Liver (tissue), 9 donors: ENCODE measurements around the gene TMOD4. TPM values are rescaled to one million over a fixed set of nuclear protein-coding genes. Genes with fewer than 3 reads are reported as not detected.

Source experiments
- DNase-seq: peaks from one replicate; pipeline ENCODE4 v3.0.0-alpha.2; 2017; ENCODE audit warnings: low spot score
- H3K27ac ChIP-seq, 2 donors: one replicate each; pipeline ENCODE4 v1.7.0; 2013; ENCODE audit warnings: inconsistent platforms in 2 of 2, low read length in 2 of 2, control low read depth in 1 of 2, low read depth in 1 of 2, mild to moderate bottlenecking in 1 of 2
- H3K27me3 ChIP-seq, 4 donors: one replicate each; pipeline versions ENCODE4 v1.6.1 to v1.7.0; 2013; ENCODE audit warnings: low read length in 3 of 4, inconsistent platforms in 1 of 4, mild to moderate bottlenecking in 1 of 4, moderate library complexity in 1 of 4; ENCODE audit not compliant: control insufficient read depth in 4 of 4, insufficient read depth in 4 of 4
- H3K36me3 ChIP-seq, 4 donors: one replicate each; pipeline versions ENCODE4 v1.6.1 to v1.7.0; 2013; ENCODE audit warnings: low read length in 3 of 4, mild to moderate bottlenecking in 3 of 4, low read depth in 1 of 4, moderate library complexity in 1 of 4; ENCODE audit not compliant: control insufficient read depth in 4 of 4, insufficient read depth in 3 of 4
- H3K4me1 ChIP-seq, 4 donors: one replicate each; pipeline versions ENCODE4 v1.6.1 to v1.7.0; 2013; ENCODE audit warnings: low read length in 3 of 4, mild to moderate bottlenecking in 3 of 4, moderate library complexity in 1 of 4; ENCODE audit not compliant: control insufficient read depth in 4 of 4, insufficient read depth in 4 of 4
- H3K4me3 ChIP-seq, 3 donors: one replicate each; pipeline versions ENCODE4 v1.6.1 to v1.7.0; 2013; ENCODE audit warnings: low read length in 3 of 3, control low read depth in 1 of 3, low read depth in 1 of 3, mild to moderate bottlenecking in 1 of 3
- H3K9ac ChIP-seq, 2 donors: one replicate each; pipeline ENCODE4 v1.7.0; 2013; ENCODE audit warnings: low read length in 2 of 2, mild to moderate bottlenecking in 2 of 2, moderate library complexity in 2 of 2, control low read depth in 1 of 2, low read depth in 1 of 2
- H3K9me3 ChIP-seq, 4 donors: one replicate each; pipeline versions ENCODE4 v1.6.1 to v1.7.0; 2013; ENCODE audit warnings: low read length in 3 of 4; ENCODE audit not compliant: control insufficient read depth in 4 of 4
- EGR1 ChIP-seq, 2 donors: IDR thresholded peaks; 2 replicates each; pipeline ENCODE4 v1.6.1; 2016 to 2018; ENCODE audit warnings: antibody characterized with exemption in 2 of 2, low read depth in 2 of 2
- FOXA1 ChIP-seq: IDR thresholded peaks from 2 replicates; pipeline ENCODE4 v1.6.1; 2016; ENCODE audit warnings: antibody characterized with exemption
- FOXA2 ChIP-seq: IDR thresholded peaks from 2 replicates; pipeline ENCODE4 v1.6.1; 2016; ENCODE audit warnings: antibody characterized with exemption
- GABPA ChIP-seq, 2 donors: IDR thresholded peaks in 1 of 2; conservative IDR thresholded peaks in 1 of 2; 2 replicates each; pipeline ENCODE4 v1.6.1; 2016; ENCODE audit warnings: antibody characterized with exemption in 2 of 2, mild to moderate bottlenecking in 1 of 2, moderate library complexity in 1 of 2
- HNF4A ChIP-seq, 2 donors: conservative IDR thresholded peaks; 2 replicates each; pipeline ENCODE4 v1.6.1; 2016; ENCODE audit warnings: antibody characterized with exemption in 2 of 2, mild to moderate bottlenecking in 2 of 2
- HNF4G ChIP-seq: IDR thresholded peaks from 2 replicates; pipeline ENCODE4 v1.6.1; 2016; ENCODE audit warnings: antibody characterized with exemption
- JUND ChIP-seq, 2 donors: IDR thresholded peaks; 2 replicates each; pipeline ENCODE4 v1.6.1; 2016; ENCODE audit warnings: antibody characterized with exemption in 2 of 2
- NR2F2 ChIP-seq: IDR thresholded peaks from 2 replicates; pipeline ENCODE4 v1.6.1; 2016; ENCODE audit warnings: antibody characterized with exemption
- SP1 ChIP-seq: IDR thresholded peaks from 2 replicates; pipeline ENCODE4 v1.6.1; 2018; ENCODE audit warnings: antibody characterized with exemption, mild to moderate bottlenecking
- TAF1 ChIP-seq: conservative IDR thresholded peaks from 2 replicates; pipeline ENCODE4 v1.6.1; 2016; ENCODE audit warnings: antibody characterized with exemption, mild to moderate bottlenecking
- YY1 ChIP-seq: IDR thresholded peaks from 2 replicates; pipeline ENCODE4 v1.6.1; 2016; ENCODE audit warnings: antibody characterized with exemption, mild to moderate bottlenecking
- WGBS: extraction: QIAGEN DNeasy Blood & Tissue Kit; methylation state at CpG from one replicate; pipeline ENCODE4 v1.1.7; 2013; 5-methylcytosine and 5-hydroxymethylcytosine counted together
- polyA plus RNA-seq, 2 donors: library from polyadenylated mRNA; stranded (reverse) in 1 of 2; unstranded in 1 of 2; fragments of 200-250 nt in 1 of 2; fragments of >200 nt in 1 of 2; fragmentation: Nextera tagmentation in 1 of 2; extraction: Ambion mirVana in 1 of 2; gene quantifications; one replicate each; pipeline versions ENCODE4 v1.2.1 to v1.2.3, GENCODE V29; 2013 to 2015
- total RNA-seq, 2 donors: library from RNA; depleted of rRNA; stranded (reverse); fragments of >200 nt; gene quantifications; one replicate each; pipeline ENCODE4 v1.2.3, GENCODE V29; 2014
- TF ChIP-seq, protein P1 (sequence below): fragments of 150-350 bp; IDR thresholded peaks from 2 replicates; pipeline ENCODE4 v1.5.1; 2017; ENCODE audit warnings: improper control_type of control experiment, low read depth, low read length; ENCODE audit not compliant: missing input control
- TF ChIP-seq, protein P2 (sequence below): IDR thresholded peaks from 2 replicates; pipeline ENCODE4 v1.6.1; 2016; ENCODE audit warnings: antibody characterized with exemption
- TF ChIP-seq, protein P3 (sequence below): IDR thresholded peaks from 2 replicates; pipeline ENCODE4 v1.6.1; 2016; ENCODE audit warnings: antibody characterized with exemption
- TF ChIP-seq, protein P4 (sequence below): IDR thresholded peaks from 2 replicates; pipeline ENCODE4 v1.6.1; 2016; ENCODE audit warnings: antibody characterized with exemption
- TF ChIP-seq, protein P5 (sequence below): IDR thresholded peaks from 2 replicates; pipeline ENCODE4 v1.6.1; 2016; ENCODE audit warnings: antibody characterized with exemption, mild to moderate bottlenecking
- donor health status: healthy.
- donor health status: healthy.
- donor health status: healthy.
- donor health status: healthy.
- donor health status: healthy.

TMOD4 gene
- not detected for total RNA-seq
- not detected for polyA plus RNA-seq

DNA sequence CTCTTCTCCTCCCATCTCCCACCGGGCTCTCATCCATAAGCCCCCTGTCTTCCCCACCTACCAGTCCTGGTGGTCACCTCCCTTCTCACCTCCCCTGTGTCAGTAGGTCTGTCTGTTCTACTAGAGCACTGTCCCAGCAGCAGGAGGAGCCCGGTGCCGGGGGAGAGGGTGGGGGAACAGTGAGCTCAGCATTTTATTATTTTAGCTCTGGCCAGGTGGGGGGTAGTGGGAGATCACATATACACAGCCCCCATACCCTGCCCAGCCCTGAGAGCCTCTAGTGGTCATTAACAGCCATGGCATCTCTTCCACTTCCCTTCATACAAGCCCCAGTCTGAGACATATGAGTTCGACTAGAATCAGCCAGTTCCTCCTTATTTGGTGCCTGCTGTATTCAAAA, at the start of gene TMOD4:
Gene TMOD4, minus strand, starts transcription at position 119 of the 400 bp plus-strand sequence. CDS start 1,106 bp downstream, outside the sequence.
- no peak within 1 kb of the TSS for H3K27ac ChIP-seq
- H3K27me3 ChIP-seq: no peaks in the 10 kb centered on the region
- DNase-seq: no peak
- H3K36me3 ChIP-seq: peaks cover 7 to 62% (median 29%) of the 10 kb centered on the region in 4 donors
- WGBS: 72% methylated on average over 4 of the region's 4 CpGs
- H3K9ac ChIP-seq: no peak within 1 kb of the TSS
- H3K9me3 ChIP-seq: no peaks in the 10 kb centered on the region
- H3K4me3 ChIP-seq: no peak within 1 kb of the TSS
- no peak for TF ChIP-seq JUND (IDR thresholded peaks at IDR 0.05)
- TF ChIP-seq, protein P1, sequence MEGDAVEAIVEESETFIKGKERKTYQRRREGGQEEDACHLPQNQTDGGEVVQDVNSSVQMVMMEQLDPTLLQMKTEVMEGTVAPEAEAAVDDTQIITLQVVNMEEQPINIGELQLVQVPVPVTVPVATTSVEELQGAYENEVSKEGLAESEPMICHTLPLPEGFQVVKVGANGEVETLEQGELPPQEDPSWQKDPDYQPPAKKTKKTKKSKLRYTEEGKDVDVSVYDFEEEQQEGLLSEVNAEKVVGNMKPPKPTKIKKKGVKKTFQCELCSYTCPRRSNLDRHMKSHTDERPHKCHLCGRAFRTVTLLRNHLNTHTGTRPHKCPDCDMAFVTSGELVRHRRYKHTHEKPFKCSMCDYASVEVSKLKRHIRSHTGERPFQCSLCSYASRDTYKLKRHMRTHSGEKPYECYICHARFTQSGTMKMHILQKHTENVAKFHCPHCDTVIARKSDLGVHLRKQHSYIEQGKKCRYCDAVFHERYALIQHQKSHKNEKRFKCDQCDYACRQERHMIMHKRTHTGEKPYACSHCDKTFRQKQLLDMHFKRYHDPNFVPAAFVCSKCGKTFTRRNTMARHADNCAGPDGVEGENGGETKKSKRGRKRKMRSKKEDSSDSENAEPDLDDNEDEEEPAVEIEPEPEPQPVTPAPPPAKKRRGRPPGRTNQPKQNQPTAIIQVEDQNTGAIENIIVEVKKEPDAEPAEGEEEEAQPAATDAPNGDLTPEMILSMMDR: peak; percentile 35
- no peaks in the 10 kb centered on the region for H3K4me1 ChIP-seq

DNA sequence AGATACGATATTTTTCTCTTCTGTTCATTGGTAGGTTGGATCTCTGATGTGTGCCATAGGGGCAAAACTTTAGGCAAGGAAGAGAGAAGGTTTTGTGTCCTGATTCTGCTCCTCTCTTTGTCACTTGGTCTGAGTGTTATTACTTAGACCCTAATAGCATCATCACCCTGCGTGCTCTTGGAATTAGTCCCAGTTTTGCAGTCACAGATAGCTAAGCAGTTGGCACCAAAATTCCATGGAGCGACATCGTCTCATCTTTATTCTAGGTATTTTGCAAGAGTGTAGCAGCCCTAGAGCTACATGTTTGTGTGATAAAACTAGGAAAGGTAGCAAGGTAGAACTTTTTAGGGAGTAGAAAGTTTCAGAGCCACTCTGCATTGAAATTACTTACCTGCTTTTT, 46.3 kb upstream of the TMOD4 start:
- Histone ChIP-seq H3K9me3 (no peaks in the 10 kb centered on the region), H3K4me1 (no peaks in the 10 kb centered on the region), H3K9ac (no peak overlapping the region), H3K4me3 (no peak overlapping the region), H3K36me3 (peaks cover 4 to 14% (median 8%) of the 10 kb centered on the region in 4 donors), H3K27me3 (no peaks in the 10 kb centered on the region), H3K27ac (no peak overlapping the region)
- DNase-seq: no peak
- 68% methylated on average over 4 of the region's 4 CpGs for WGBS
- no peak for TF ChIP-seq FOXA2
- no peak for TF ChIP-seq EGR1 (IDR thresholded peaks at IDR 0.05; ENCODE audit: low read depth in 2 of 2)
- TF ChIP-seq SP1: no peak
- no peak for TF ChIP-seq HNF4G
- TF ChIP-seq, protein P2, sequence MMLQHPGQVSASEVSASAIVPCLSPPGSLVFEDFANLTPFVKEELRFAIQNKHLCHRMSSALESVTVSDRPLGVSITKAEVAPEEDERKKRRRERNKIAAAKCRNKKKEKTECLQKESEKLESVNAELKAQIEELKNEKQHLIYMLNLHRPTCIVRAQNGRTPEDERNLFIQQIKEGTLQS: no peak
- TF ChIP-seq GABPA (IDR thresholded peaks at IDR 0.05 in 1 of 2, conservative IDR thresholded peaks at IDR 0.05 in 1 of 2): no peak
- TF ChIP-seq NR2F2: no peak
- TF ChIP-seq, protein P3, sequence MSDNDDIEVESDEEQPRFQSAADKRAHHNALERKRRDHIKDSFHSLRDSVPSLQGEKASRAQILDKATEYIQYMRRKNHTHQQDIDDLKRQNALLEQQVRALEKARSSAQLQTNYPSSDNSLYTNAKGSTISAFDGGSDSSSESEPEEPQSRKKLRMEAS: no peak
- no peak for TF ChIP-seq FOXA1
- no peak for TF ChIP-seq HNF4A (conservative IDR thresholded peaks at IDR 0.05)
- TF ChIP-seq YY1: no peak
- TF ChIP-seq, protein P4, sequence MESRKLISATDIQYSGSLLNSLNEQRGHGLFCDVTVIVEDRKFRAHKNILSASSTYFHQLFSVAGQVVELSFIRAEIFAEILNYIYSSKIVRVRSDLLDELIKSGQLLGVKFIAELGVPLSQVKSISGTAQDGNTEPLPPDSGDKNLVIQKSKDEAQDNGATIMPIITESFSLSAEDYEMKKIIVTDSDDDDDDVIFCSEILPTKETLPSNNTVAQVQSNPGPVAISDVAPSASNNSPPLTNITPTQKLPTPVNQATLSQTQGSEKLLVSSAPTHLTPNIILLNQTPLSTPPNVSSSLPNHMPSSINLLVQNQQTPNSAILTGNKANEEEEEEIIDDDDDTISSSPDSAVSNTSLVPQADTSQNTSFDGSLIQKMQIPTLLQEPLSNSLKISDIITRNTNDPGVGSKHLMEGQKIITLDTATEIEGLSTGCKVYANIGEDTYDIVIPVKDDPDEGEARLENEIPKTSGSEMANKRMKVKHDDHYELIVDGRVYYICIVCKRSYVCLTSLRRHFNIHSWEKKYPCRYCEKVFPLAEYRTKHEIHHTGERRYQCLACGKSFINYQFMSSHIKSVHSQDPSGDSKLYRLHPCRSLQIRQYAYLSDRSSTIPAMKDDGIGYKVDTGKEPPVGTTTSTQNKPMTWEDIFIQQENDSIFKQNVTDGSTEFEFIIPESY: no peak
- no peak for TF ChIP-seq JUND (IDR thresholded peaks at IDR 0.05)
- TF ChIP-seq, protein P5, sequence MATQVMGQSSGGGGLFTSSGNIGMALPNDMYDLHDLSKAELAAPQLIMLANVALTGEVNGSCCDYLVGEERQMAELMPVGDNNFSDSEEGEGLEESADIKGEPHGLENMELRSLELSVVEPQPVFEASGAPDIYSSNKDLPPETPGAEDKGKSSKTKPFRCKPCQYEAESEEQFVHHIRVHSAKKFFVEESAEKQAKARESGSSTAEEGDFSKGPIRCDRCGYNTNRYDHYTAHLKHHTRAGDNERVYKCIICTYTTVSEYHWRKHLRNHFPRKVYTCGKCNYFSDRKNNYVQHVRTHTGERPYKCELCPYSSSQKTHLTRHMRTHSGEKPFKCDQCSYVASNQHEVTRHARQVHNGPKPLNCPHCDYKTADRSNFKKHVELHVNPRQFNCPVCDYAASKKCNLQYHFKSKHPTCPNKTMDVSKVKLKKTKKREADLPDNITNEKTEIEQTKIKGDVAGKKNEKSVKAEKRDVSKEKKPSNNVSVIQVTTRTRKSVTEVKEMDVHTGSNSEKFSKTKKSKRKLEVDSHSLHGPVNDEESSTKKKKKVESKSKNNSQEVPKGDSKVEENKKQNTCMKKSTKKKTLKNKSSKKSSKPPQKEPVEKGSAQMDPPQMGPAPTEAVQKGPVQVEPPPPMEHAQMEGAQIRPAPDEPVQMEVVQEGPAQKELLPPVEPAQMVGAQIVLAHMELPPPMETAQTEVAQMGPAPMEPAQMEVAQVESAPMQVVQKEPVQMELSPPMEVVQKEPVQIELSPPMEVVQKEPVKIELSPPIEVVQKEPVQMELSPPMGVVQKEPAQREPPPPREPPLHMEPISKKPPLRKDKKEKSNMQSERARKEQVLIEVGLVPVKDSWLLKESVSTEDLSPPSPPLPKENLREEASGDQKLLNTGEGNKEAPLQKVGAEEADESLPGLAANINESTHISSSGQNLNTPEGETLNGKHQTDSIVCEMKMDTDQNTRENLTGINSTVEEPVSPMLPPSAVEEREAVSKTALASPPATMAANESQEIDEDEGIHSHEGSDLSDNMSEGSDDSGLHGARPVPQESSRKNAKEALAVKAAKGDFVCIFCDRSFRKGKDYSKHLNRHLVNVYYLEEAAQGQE: no peak
- no peak for TF ChIP-seq TAF1
- TF ChIP-seq, protein P1: no peak
